GF-D8 (cell line): ENCODE data around the gene SLC6A2.

Experiments
- DNase-seq: peaks from one replicate; lab custom pipeline; 2025; lab: John Stamatoyannopoulos, UW

SLC6A2 gene

DNA sequence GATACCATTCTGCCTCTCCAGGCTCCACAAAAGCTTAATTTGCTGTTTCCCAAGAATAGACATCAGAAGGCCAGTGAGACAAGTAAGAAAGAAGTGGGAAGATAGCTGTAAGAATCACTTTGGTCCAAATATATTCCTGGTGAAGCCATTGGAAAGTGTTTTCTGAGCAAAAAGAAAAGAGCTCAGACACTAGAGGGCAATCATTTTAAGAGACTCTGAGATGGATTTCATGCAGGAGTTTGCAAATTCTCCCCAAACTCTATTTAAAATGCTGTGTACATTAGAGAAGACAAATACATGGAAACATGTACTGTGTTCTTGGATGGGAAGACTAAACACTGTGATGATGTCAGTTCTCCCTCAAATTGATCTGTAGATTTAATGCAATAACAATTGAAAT, 8.0 kb upstream of the SLC6A2 start:
- DNase-seq = no peak

DNA sequence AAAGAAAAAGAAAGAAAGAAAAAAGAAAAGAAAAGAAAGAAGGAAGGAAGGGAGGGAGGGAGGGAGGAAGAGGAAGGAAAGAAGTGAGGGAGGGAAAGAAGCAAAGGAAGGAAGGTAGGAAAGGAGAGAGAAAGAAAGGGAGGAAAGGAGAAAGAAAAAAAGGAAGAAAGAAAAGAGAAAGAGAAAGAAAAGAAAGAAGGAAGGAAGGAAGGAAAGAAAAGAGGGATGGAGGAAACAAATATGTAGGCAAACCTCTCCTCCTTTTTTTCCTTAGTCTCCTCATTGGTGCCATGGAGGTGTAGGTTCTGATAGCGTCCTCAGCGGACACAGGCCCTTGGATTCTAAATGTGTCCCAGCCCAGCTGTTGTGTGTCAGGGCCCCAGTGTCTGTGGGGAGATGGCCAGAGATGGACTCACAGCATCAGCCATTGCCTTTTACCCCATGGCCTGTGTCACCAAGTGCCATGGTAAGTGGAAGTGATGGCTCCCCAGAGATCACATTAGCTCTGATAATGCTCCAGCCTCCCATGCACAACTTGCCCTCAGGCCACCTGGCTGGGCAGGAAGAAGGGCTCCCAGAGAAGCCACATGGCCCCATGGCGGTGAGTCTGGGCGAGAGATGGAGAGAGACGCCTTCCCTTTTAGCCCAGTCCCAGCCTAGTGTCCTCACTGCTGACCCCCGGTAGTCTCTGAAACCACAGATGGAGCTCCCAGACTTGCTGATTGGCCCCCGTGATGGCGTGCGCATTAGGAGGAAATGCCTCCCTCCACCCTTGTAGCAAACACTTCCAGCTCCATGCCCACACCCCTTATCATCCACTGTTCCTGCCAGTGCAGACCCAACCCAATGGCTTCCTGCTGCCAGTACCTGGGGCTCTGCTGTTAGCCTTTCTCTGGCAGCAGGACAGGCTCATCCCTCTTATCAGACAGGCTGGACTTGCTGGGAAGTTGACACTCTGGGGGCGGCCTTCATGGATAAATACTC, 3.7 kb upstream of the SLC6A2 start:
- DNase-seq = no peak

DNA sequence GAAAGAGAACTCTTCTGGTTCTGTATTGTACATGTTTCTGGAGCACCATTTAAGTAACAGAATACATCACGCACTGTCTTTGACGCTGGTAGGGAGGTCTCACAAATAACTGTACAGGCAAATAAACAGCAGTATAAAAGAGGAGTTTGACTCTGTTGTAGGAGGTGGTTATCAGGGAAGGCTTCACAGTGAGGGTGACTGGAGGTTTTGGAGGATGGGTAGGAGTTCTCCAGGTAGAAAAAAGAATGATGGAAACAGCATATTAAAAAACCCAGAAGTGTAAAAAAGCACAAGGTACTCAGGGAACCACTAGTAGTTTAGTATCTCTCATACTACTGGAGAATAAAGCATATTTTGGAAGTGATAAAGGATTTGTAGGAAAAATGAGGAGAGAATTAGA, 2.7 kb upstream of the SLC6A2 start:
- no peak for DNase-seq

DNA sequence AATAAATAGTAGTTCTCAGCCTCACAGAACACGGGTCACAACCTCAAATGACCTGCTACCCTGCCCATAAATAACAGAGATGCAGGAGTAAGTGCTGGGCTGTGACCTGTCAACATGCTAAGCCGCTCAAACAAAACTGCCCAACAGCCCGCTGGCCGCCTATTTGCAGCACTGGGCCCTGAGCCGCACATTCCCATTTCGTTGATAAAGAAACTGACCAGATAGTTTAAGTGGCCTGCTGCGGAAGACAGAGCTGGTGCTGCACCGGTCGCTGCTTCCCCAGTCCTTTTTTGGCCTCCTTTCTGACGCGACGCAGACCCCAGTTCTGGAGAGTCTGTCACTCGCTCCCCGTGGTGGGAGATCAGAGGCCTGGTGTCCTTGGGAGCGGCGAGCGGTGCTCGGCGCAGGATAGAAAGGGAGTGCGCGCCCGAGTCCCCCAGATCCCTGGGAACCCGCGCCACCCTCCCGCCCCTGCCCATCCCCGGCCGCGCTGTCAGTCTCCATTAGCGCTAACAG, 349 bp upstream of the SLC6A2 start:
- DNase-seq = no peak

DNA sequence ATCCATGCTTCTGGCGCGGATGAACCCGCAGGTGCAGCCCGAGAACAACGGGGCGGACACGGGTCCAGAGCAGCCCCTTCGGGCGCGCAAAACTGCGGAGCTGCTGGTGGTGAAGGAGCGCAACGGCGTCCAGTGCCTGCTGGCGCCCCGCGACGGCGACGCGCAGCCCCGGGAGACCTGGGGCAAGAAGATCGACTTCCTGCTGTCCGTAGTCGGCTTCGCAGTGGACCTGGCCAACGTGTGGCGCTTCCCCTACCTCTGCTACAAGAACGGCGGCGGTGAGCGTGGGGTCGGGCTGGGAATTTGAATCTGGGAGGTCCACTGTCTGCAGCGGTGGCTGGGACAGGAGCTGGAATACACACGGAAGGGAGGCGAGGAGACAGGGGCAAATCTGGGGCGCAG, 904 bp downstream of the SLC6A2 start:
- no peak for DNase-seq

DNA sequence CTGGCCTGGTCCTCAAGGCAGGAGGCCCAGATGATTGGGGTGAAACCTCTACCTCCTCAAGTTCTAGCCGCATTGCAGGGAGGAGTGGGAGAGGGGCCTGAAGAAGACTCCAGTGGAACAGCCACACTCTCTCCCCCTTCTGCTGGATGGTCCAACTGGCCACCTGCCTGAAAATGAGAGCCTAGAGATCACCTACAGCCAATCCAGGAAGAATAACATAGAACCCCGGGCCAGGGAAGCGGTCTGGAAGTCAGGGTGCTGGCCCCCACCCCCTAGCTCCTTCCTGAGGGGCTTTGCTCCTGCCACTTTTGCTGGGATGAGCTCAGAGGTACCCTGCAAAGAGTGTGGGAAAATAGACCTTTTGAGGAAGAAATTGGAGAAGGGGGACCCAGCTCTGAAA, 1.8 kb downstream of the SLC6A2 start:
- DNase-seq = no peak

DNA sequence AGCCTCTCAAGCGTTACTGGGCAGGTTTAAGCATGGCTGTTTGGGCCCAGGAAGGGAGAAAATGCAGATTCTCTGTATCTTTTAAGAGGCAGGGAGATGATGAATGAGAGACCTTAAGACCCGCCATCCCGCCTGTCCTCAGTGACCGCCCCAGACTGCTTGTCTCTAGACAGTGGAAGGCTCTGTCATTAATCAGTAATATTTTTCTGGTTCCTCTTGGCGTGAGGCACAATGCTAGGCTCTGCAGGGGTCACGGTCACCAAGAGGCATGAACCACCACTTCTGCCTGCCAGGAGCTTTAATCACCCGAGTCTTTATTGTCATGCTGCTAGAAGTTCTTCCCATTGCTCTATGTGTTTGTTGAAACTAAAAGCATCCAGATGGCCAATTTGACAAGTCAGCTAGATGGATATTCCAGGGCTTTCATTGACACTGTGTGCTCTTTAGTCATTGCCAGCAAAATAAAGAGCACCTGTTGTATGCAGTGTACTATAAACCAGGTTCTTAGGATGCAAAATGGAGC, 3.2 kb downstream of the SLC6A2 start:
- DNase-seq = no peak

DNA sequence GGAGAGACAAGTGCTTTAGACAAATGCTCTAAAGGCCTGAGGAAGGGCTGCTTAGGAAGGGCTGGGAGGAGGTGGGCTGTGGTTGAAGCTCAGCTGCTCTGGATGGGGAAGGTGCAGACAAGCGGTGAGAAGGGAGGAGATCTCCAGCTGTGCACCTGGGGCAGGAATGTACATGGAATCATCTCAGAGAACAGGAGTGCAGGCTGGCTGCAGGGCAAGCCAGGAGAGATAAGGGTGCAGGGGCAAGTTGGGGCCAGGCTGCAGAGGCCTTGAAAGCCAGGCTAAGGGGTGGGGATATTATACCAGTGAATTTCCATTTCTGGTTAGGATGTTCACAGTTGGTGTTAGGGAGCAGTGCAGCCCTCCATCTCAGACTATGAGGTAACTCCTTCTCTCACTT, 4.2 kb downstream of the SLC6A2 start:
- DNase-seq = no peak

DNA sequence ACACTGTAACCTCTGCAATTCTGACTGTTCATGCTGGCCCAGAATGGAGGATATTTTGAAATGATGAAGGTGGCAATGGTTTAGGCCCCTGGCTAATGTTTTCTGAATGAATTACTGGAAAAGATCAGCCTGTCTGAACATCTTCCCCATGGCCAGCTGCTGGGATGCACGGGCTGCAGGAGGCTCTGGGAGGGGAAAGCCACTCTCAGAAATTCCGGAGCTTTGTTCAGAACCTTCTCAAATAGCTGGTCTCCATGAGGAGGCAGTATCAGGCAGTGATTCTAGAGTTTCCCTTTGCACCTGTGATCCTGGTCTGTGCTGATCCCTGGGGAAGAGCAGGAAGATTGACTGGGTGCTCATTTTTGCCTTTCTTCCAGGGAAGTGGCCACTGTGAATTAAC, 5.0 kb downstream of the SLC6A2 start:
- DNase-seq = no peak

DNA sequence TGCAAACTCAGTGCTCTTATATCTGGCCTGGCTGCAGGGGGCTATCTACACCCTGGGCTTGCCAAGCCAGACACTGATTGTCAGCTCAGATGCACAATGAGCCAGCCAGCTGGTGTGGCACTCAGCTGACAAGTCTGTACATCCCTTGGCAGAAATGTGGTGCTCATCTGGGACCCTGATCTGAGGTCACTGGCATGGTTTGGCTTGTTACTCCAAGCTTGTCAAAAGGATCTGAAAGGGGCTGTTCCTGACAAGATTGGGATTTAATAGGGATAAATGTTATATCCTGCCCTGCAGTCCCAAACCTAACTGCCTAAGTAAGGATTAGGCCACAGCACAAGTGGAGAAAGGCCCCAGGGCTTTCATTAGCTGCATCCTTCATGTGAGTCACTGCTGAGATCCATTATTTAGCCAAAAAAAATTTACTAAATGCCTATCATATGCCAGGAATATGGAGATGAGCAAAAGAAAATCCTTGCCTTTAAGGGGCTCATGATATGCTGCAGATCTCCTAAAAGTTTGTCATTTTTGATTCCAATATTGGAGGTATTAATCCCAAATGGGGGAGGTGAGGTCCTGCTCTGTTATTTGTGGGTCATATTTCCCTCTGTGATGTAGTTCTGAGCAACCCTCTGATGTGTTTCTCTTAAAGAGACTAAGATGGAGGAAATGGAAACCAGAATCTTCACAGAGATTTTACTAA, 6.3 kb downstream of the SLC6A2 start:
- no peak for DNase-seq

DNA sequence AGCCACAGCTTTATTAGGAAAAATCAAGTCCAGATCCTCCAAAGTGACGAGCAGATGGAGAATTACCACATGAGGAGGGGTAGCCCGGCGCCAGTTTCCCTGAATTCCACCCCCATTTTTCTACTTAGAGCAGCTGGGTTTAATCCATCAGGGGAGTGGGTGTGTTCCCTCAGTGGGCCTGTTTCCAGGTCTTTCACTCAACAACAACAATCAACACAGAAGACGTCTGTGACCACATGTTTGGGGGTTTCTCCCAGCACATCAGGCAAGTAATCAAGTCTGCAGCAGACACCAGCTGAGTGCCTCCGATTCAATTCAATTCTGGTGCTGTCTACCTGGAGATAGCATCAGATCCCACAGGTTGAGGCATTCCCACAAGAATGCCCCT, 6.8 kb downstream of the SLC6A2 start:
- DNase-seq = no peak

DNA sequence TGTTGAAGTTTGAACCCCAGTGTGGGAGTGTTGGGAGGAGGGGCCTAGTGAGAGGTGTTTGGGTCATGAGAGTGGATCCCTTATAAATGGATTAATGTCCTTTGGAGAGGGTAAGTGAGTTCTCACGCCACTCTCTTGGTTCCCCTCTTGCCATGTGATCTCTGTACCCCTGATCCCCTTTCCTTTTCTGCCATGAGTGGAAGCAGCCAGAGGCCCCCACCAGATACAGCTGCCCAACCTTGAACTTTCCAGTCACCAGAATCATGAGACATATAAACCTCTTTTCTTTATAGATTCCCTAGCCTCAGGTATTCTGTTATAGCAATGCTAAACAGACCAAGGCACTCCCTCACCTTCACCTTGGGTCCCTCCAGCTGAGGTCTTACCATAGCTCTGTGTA, 7.4 kb downstream of the SLC6A2 start:
- DNase-seq = no peak

DNA sequence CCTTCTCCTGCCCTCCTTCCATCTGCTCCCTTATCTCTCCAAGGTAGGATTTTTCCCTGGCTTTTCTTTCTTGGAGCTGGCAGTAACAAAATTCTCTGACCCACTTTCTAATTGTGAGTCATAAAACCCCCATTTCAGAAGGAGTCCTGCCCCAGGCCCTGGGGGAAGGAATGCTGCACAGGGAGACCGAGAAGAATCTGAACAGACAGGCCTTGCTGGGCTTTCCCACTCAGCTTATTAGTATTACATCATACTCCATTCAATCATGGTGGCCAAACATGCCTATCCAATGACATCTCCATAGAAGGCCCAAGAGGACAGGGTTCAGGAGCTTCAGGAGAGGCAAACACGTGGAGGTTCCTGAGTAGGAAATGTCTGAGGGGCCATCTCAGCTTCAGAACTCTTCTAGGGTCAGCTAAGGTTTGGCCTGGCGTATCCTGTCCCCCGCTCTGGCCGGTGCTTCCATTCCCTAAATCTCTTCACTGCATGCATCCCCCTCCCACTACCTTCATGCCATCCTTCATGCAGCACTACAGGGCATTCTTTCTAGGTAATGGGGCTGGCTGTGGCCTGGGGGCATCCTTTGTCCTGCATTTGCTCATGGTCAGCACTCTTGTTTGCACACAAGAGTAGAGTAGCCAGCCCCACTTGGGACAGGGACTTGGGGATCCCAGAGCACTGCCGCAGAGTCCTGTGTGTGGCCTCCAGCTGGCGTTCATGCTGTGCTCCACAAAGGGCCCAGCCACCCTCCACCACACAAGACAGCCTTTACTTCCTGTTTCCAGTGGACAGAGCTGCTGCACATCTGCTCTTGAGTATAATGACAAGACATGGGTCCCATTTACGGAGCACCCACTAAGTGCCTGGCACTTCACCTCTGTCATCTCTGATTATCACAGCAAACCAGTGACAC, 8.2 kb downstream of the SLC6A2 start:
- DNase-seq = no peak

DNA sequence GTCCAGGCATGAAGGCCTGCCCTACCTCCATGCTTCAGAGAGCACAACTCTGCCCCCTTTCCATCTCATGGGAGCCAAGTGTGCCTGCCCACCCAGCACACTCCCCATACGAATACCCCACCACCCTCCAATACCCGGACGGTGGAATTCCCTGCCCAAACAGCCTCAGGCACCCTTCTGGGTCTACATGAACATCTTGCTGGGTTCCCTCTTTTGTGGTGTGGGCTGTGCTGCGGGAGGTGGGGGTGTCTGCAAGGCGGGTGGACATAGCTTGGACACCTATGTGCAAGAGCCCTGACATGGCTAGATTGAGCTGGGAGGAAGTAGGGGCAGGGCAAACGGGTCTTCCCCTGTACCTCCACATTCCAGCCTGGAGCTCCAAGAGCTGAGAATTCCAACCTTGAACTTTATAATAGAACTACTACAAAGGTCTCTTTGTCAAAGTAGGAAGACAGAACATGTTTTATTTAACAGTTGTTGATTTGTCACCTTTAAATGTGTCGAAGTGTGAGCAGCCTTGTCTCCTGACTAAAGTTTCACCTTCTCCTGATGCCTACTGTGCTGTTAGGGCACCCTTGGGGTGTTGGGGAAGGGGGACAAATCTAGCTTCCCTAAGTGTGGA, 9.1 kb downstream of the SLC6A2 start:
- no peak for DNase-seq

DNA sequence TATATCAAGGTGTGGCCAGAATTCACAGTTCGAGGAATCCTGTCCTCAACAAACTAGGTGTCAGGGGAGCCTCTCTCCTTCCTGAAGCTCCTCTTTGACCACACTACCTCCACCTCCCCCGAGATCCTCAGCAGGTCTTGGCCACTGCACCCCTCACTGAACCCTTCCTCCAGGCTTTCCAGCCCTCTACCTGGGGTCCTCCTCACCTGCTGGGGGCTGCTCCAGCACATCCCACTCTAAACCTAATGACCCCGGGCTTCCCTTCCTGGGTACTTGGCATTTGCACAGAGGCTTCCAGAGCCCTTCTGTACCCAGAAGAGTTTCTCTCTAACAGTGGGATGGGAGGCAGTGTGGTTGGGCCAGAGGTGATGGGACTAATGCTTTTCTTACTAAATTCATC, 9.7 kb downstream of the SLC6A2 start:
- no peak for DNase-seq

DNA sequence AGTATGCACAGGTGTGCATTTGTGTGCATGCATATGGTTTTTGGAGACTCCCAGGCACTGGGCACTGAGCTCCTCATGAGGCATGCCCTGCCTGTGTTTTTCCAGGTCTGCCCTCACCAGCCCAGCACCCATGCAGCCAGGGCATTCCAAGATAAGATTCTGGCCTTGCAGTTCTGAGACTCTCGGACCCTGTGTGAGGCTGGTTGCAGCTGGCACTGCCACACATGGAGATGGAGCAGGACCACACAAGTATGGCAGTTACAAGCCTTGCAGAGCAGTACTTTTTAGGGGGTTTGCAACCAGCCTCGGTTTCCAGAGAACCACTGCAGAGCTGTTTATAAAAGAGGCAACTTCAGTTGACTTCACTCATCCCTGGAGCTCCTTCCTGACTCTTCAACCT, 10.2 kb downstream of the SLC6A2 start:
- no peak for DNase-seq

DNA sequence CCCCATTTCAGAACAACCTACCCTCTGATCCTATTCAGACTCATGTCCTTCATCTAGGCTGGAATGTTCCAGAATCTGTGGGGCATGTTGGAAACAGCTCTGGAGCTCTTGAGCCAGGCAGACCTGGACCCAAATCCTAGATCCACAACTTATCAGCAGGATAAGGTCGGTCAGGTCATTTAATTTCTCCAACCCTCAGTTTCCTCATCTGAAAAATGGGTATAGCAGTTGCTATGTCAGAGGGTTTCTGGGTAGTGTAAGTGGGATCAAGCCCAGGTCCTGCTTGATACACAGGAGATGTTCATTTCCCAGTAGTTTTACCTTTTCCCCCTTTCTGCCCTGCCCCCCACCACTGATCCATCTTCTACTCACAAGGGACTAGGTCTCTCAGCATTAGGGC, 12.0 kb downstream of the SLC6A2 start:
- DNase-seq = no peak

DNA sequence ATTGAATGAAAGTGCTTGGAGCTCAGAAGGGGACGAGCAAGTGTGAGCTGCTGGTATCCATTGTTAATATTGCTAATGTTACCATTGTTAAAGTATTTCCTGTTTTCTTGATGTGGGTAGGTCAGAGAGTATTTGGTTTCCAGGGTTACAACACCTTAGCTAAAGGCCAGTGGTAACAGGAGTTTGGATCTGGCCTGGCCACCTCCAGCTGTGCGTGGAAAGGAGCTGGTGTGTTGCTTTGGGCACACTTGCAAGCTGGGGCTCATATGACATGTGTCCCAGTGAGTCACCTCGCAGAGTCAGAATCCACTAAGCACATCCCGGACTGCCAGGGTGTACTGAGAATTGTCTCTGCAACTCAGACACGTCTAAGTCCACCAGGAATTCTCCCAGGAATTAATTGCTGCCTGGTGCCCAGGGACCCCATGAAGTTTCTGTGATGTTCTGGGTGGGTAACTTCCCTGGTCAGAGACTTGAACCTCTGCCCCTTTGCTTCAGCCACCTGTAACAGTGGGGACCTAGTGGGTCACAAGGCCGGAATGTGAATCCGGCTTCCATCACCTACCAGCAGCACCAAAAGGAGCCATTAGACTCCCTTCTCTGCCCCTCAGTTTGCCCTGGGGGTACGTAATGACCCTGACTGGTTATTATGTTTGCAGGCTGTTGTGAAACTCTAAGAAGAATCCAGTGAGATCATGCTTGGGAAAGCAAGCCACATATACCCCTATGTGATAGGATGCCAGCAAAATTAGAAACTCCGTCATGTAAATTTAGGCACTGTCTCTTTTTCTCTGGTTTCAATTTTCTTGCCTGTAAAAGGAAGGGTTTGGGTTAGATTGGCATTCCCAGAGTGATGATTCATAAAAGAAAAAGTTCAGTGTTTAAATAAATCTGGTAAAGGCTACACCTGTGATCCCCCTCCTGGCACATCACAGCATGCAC, 12.8 kb downstream of the SLC6A2 start:
- no peak for DNase-seq

DNA sequence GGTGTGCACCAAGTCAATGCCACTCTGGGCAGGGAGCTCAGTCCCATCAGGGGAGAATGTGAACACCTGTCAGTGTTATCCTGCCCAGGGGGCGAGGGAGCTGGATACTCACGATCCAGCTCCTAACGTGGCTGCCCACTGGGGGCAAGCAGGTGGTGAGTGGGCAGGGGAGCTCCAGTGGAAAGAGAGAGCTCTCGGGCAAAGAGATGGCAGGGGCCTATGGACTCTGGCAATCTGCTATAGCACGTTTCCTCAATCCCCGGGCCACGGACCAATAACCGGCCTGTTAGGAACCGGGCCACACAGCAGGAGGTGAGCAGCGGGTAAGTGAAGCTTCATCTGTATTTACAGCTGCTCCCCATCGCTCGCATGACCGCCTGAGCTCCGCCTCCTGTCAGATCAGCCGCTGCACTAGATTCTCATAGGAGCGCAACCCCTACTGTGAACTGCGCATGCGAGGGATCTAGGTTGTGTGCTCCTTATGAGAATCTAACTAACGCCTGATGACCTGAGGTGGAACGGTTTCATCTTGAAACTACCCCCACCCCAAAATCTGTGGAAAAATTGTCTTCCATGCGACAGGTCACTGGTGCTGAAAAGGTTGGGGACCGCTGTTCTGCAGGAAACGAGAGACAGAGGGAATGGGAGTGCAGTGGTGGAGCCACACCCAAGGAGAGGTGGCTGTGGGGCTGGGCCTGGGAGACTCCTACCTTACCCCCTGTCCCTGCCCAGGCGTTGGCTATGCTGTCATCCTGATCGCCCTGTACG, 15.6 kb downstream of the SLC6A2 start:
- no peak for DNase-seq

DNA sequence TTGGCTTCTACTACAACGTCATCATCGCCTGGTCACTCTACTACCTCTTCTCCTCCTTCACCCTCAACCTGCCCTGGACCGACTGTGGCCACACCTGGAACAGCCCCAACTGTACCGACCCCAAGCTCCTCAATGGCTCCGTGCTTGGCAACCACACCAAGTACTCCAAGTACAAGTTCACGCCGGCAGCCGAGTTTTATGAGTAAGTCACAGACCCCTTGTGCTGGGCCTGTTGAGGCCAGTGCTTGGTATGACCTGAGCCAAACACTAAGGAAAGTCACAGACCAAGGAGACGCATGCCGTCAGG, 16.1 kb downstream of the SLC6A2 start:
- DNase-seq = no peak
